Suprapubic skin (tissue), 4 donors: ENCODE measurements around the gene ATAD3C.

Experiments used
- EP300 ChIP-seq: sonication (generic); formaldehyde crosslinking; IDR thresholded peaks from one replicate; pipeline ENCODE4 v1.6.1; 2017; ENCODE audit warnings: antibody characterized with exemption
- POLR2A ChIP-seq, 2 donors: fragments of 450-650 bp; IDR thresholded peaks; one replicate each; pipeline ENCODE4 v1.6.1; 2017; ENCODE audit warnings: antibody characterized with exemption in 2 of 2, mild to moderate bottlenecking in 2 of 2, moderate library complexity in 2 of 2
- POLR2AphosphoS5 ChIP-seq, 3 donors: sonication (generic); formaldehyde crosslinking; IDR thresholded peaks; one replicate each; pipeline ENCODE4 v1.6.1; 2017; ENCODE audit warnings: antibody characterized with exemption in 3 of 3
- TF ChIP-seq, protein P1 (sequence below), 2 donors: fragments of 200-600 bp in 1 of 2; fragments of 450-650 bp in 1 of 2; sonication (generic) in 1 of 2; IDR thresholded peaks; one replicate each; pipeline ENCODE4 v1.5.1; 2016 to 2019; ENCODE audit warnings: antibody characterized with exemption in 2 of 2, mild to moderate bottlenecking in 1 of 2, moderate library complexity in 1 of 2

DNA sequence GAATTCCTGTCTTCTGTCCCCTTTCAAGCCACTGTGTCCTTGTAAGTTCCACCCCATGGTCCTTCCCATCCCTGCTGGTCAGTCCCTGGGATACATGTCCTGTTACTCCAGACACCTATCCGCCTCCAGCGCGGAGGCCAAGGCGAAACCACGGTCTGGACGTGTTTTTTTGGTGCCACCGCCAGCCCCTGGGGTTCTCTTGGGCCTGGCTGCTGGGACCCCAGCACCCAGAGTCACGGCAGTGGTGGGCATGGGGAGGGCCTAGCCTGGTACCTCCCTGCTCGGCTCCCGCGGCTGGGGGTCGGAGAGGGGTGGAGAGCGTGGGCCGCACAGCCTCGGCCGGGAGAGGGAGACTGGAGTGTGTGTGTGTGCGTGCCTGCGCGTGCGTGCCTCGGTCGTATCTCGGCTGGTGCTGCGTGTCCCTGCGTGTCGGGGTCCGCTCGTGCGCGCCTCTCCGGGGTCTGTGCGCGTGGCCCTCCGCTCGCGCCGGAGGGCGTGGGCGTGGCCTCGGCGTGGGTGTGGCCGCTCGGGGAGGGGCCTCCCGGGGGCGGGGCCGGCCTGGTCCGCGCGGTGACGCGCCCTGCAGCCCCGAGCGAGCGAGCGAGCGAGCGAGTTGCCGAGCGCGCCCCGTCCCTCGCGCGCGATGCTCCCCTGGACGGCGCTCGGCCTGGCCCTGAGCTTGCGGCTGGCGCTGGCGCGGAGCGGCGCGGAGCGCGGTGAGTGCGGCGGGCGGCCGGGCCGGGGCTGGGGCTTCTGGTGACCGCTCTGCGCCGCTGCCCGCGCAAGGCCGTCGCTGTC lies 14.2 kb upstream of the ATAD3C start, which contains the start of gene VWA1:
- TF ChIP-seq, protein P1, sequence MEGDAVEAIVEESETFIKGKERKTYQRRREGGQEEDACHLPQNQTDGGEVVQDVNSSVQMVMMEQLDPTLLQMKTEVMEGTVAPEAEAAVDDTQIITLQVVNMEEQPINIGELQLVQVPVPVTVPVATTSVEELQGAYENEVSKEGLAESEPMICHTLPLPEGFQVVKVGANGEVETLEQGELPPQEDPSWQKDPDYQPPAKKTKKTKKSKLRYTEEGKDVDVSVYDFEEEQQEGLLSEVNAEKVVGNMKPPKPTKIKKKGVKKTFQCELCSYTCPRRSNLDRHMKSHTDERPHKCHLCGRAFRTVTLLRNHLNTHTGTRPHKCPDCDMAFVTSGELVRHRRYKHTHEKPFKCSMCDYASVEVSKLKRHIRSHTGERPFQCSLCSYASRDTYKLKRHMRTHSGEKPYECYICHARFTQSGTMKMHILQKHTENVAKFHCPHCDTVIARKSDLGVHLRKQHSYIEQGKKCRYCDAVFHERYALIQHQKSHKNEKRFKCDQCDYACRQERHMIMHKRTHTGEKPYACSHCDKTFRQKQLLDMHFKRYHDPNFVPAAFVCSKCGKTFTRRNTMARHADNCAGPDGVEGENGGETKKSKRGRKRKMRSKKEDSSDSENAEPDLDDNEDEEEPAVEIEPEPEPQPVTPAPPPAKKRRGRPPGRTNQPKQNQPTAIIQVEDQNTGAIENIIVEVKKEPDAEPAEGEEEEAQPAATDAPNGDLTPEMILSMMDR (IDR thresholded peaks at IDR 0.05), result no peak
- TF ChIP-seq POLR2A (IDR thresholded peaks at IDR 0.05) (no peak), POLR2AphosphoS5 (IDR thresholded peaks at IDR 0.05) (no peak), EP300 (no peak)
